Urothelium cell line (cell line): ENCODE measurements around the gene SMAP1.

Experiments used
- DNase-seq: peaks from one replicate; pipeline ENCODE4 v3.0.0; 2011; ENCODE audit warnings: low spot score, mixed read lengths
- FAIRE-seq: peaks from 2 replicates; lab custom pipeline; 2011; peaks lifted over from hg19 to GRCh38; lab: Jason Lieb, UNC

Gene SMAP1

GRCh38 chr6:70667711-70668498, at the start of gene SMAP1:
Gene SMAP1, plus strand, starts transcription at chr6:70667883. Its CDS starts 141 bp downstream, at chr6:70668024.
- peak; percentile 96 for DNase-seq
- FAIRE-seq, result no peak

- FAIRE-seq, result no peak
- no peak for DNase-seq
Measured at GRCh38 chr6:70620746-70621145, 46.9 kb upstream of the SMAP1 start.

GRCh38 chr6:70622461-70622860, 45.2 kb upstream of the SMAP1 start:
- no peak for DNase-seq
- no peak for FAIRE-seq

DNA sequence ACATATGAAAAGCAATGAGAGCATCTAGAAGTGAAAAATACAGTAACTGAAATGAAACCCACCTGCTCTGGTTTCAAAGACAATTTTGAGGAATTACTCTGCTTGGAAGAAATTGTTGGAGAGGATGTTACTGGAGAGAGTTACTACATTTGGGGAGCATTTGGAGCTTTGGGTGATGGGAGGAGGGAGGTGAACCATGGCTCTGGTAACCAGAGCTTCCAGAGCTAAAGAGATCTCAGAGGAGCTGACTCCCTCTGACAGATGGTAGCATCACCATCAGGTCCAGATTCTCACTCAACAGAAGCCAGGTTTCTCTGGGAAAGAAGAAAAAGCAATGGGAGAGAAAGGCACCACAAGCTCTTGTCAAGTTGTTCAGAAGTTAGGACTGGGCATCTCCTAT, 42.2 kb upstream of the SMAP1 start:
- no peak for FAIRE-seq
- DNase-seq, result no peak

GRCh38 chr6:70627500-70628254, 40.0 kb upstream of the SMAP1 start:
- FAIRE-seq (no peak), DNase-seq (no peak)

GRCh38 chr6:70629929-70630328, 37.8 kb upstream of the SMAP1 start:
- DNase-seq (no peak), FAIRE-seq (no peak)

- DNase-seq, result no peak
- FAIRE-seq, result no peak
Measured at GRCh38 chr6:70633870-70634269, 33.8 kb upstream of the SMAP1 start.

- no peak for DNase-seq
- FAIRE-seq, result no peak
Measured at GRCh38 chr6:70636596-70636995, 31.1 kb upstream of the SMAP1 start.

DNA sequence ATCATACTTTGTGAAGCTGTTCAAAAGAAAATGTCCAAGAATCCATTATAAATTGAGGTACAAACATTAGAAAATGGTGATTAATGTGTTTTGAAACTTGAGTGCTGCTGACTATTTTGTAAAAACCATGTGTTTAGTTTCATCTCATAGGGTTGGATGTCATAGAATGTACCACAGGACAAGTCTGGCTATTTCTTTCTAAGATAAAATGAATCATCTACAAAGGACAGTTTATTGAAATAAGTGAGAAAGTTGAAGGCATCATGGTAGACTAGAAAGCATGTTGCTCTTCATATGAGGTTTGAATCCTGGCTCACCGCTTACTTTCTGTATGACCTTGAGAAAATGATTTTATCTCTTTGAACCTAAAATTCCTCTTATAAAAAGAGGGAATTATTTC, 29.2 kb upstream of the SMAP1 start:
- FAIRE-seq (no peak), DNase-seq (no peak)

- DNase-seq (no peak), FAIRE-seq (no peak)
Measured at GRCh38 chr6:70651326-70651905, 16.3 kb upstream of the SMAP1 start.

GRCh38 chr6:70652216-70652615, 15.5 kb upstream of the SMAP1 start:
- no peak for DNase-seq
- FAIRE-seq, result no peak

GRCh38 chr6:70657706-70658105, 10.0 kb upstream of the SMAP1 start:
- DNase-seq, result no peak

DNA sequence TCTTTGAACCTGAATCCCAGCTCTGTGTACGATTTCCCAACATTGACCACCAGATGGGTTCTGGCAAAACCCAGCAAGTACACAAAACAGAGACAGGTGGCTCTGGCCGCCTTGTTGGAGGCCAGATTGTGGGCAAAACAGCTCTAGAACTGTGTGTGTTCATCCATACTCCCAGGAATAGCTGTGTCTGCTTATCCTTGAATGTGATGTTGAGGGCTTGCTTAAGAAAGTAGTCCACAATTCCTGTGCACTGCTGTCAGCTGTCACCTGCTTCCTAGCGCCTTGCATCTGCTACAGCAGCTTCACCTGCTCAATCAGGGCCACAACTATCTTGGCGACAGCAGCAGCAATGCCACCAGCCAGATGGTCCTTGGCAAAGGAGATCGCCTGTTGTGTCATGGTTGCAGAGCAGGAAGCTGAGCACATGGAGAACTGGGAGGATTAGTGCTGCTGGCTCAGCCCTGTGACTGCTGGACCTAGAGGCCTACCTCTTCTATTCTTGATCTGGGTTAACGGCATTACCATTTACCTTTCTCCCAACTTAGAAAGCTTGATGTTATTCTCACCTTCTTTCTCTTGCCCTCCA, 3.7 kb upstream of the SMAP1 start:
- DNase-seq, result no peak
- no peak for FAIRE-seq

More at GRCh38 chr6:70657706-70658105, 10.0 kb upstream of the SMAP1 start:
- FAIRE-seq, result no peak

GRCh38 chr6:70666706-70667105, 977 bp upstream of the SMAP1 start:
- FAIRE-seq, result no peak
- no peak for DNase-seq

DNA sequence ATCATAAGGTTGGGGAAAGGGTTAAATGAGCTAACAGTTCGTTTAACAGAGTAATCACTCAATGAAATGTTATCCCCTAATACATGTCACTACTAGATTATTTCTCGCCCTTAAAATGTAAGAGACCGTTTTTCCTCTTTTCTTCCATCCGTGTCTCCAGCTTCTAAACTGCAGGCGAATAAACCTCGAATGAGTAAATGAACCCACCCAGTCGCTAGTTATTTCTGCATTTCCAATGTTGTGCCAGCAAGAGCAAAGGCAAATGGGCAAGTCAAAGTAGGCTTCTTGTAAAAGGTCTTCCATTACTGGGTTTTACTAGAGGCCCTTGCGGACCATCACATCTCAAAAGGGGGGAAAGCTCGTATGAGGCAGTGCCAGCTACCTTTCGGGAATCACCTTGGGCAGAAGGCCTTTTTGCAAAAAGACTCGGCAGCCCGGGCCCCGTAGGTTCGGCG, 400 bp upstream of the SMAP1 start:
- no peak for DNase-seq
- peak; percentile 20 for FAIRE-seq

DNA sequence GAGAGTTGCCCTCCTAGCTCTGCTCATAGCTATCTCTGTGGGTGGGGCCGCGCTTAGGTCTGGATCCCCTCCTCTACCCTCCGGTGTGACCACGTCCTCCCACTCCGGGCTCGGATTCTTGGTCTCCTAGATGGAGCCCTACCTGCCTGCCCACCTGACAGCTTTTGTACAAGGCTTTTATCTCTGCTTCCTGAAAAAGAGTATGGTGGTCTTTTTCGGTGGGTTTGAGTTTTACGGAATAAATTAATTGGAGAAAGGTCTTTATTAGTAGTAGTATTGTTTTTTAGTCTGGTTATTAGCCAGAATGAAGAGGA, 773 bp downstream of the SMAP1 start:
- FAIRE-seq (no peak), DNase-seq (peak; percentile 72)

DNA sequence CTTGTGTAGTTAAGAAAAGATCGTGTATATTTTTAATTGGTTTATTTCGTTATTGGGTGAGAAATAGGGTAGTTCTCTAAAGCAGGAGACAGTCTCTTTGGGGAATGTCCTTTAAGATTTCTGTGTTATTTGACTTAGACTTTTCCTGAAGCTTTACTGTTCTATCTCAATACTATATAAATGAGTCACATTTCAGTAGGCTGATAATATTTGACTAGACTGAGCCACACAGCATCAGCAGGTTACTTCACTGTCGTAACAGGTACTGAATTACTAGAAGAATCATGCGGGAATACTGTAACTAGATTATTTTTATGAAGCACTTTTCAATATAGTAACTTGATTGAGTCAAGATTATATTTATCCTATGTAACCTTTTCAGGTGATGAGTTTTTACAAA, 1.4 kb downstream of the SMAP1 start:
- DNase-seq (no peak), FAIRE-seq (no peak)

DNA sequence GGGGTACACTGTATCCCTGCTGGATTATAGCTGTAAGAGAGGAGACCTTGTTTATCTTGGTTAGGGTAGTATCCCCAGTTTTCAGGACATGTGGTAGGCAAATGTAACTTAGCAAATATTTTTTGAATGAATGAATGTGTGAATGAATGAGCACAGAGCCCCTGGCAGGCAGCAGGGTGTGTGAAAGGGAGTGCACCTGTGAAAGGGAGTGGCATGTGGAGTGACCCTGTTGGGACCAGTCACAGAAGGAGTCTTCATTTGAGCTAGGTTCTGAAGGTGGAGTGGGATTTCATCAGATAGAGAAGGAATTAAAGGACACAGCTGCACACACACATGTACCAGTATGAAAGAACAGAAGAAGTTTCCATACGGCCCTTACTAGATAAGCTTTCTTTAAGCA, 4.9 kb downstream of the SMAP1 start:
- DNase-seq, result no peak
- no peak for FAIRE-seq

DNA sequence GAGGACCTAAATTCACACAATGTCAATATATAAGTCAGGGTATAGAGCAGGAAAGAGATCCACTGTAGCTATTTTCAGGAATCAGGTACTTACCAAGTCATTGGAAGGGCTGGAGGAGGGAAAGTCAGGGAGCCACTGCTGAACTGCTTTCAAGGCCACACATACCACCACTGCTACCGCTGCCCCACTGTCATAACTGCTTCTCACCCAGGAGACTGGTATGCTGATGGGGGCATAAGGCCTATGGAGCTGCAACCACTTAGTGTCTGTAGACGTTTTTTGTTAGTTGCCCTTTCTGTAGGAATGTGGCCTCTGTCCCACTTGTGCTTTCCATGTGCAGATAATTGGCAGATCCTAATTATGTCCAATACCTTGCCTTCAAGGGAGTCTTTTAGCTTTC, 5.4 kb downstream of the SMAP1 start:
- no peak for DNase-seq
- no peak for FAIRE-seq

GRCh38 chr6:70673601-70674000, 5.9 kb downstream of the SMAP1 start:
- FAIRE-seq, result no peak
- no peak for DNase-seq

DNA sequence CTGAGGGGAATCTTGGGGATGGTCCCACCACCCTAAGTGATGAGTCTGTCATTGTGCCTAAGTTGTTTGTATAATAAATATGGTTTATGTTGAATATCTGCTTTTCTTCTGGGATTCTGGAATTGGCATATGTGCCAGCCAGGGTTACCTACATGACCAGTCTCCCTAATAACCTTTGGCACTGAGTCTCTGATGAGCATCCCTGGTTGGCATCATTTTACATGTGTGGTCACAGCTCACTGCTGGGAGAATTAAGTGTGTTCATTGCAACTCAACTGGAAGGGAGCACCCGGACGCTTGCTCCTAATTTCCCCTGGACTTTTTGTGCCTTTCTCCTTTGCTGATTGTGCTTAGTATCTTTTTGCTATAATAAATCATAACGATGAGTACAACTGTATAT, 8.1 kb downstream of the SMAP1 start:
- FAIRE-seq, result no peak

DNA sequence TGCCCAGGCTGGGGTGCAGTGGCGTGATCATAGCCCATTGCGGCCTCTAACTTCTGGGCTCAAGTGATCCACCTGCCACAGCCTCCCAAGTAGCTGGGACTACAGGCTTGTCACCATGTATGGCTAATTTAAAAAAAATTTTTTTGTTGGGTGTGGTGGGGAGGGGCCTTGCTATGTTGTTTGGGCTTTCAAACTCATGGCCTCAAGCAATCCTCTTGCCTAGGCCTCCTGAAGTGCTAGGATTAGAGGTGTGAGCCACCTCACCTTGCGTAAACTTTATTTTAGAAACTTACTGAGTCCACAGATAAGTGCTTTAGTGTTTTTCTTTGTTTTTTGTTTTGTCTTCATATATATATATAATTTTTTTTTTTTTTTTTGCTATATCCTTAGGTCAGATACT, 9.1 kb downstream of the SMAP1 start:
- no peak for FAIRE-seq

More for the DNA sequence above, 8.1 kb downstream of the SMAP1 start:
- DNase-seq, result no peak

More for the DNA sequence above, 9.1 kb downstream of the SMAP1 start:
- no peak for DNase-seq
